ENCODE data around the gene TEAD4. TPM values are rescaled to one million over a fixed set of nuclear protein-coding genes. Genes with fewer than 3 reads are reported as not detected.

Gene TEAD4
- total RNA-seq, 1 experiment from 2014 or later, result 43.2 TPM

GRCh38 chr12:2960390-2960956 lies 1.3 kb downstream of the TEAD4 start:
- ChIA-PET RAD21 (ENCODE audit: low non-redundant PET in 1 of 2, low total read pairs in 2 of 2, uncharacterized antibody in 2 of 2, unreplicated experiment in 2 of 2) (interaction anchor here in 1 of 2 experiments (0.7 kb wide), 1 partner anchor 57 kb away, joined by 3 read pairs; no protein-coding TSS in a partner anchor), CTCF (no interaction called here), POLR2A (no interaction called here)
- ATAC-seq (no peak), DNase-seq (ENCODE audit: low read depth, low spot score) (no peak)
- Histone ChIP-seq H3K4me3 (replicated peaks in 1 of 2; ENCODE audit: low read depth in 1 of 2, low read length in 2 of 2) (peak overlapping the region; percentile 67 to 85), H3K27me3 (ENCODE audit: insufficient read depth, low read length) (no peaks in the 10 kb centered on the region), H3K36me3 (ENCODE audit: control insufficient read depth in 1 of 2, insufficient read depth in 2 of 2, low read length in 2 of 2) (0 out of 4 replicates have a peak, but pooled peaks cover 0 to 3% of the 10 kb centered on the region in 2 experiments), H3K4me2 (ENCODE audit: low read length) (peak overlapping the region; percentile 98), H2AFZ (ENCODE audit: low read depth, low read length, poor library complexity, severe bottlenecking) (no peak overlapping the region), H4K20me1 (ENCODE audit: insufficient read depth) (no peaks in the 10 kb centered on the region), H3K27ac (ENCODE audit: low read depth, low read length) (peak overlapping the region; percentile 97), H3K79me2 (ENCODE audit: insufficient read depth, low read length) (peaks cover 53% of the 10 kb centered on the region), H3K4me1 (ENCODE audit: control insufficient read depth in 1 of 2, insufficient read depth in 2 of 2, low read length in 2 of 2) (peaks cover 24 to 32% of the 10 kb centered on the region in 2 experiments), H3K9me3 (ENCODE audit: control insufficient read depth in 1 of 2, insufficient read depth in 1 of 2, low read depth in 1 of 2, low read length in 2 of 2) (no peaks in the 10 kb centered on the region), H3K9me2 (ENCODE audit: insufficient read depth) (no peaks in the 10 kb centered on the region), H3K9ac (ENCODE audit: low read length) (peak overlapping the region; percentile 88)
- intact Hi-C loops (cut with micrococcal nuclease), result no loop called here
- TF ChIP-seq TCF7L2 (IDR thresholded peaks at IDR 0.05; ENCODE audit: borderline replicate concordance, extremely low read depth, insufficient read depth, insufficient read length) (no peak), EZH2phosphoT487 (IDR thresholded peaks at IDR 0.05; ENCODE audit: borderline replicate concordance) (no peak), EZH2 (IDR thresholded peaks at IDR 0.05) (no peak), POLR2A (IDR thresholded peaks at IDR 0.05; ENCODE audit: borderline replicate concordance, extremely low read depth, insufficient read depth, insufficient read length) (no peak), ZFX (IDR thresholded peaks at IDR 0.05) (no peak), POLR2AphosphoS5 (IDR thresholded peaks at IDR 0.05; ENCODE audit: low read depth, low read length) (no peak), YY1 (IDR thresholded peaks at IDR 0.05; ENCODE audit: extremely low read depth, insufficient replicate concordance, low read depth, low read length) (no peak), MAX (IDR thresholded peaks at IDR 0.05) (no peak), SP1 (IDR thresholded peaks at IDR 0.05; ENCODE audit: low read depth) (no peak), CBX3 (IDR thresholded peaks at IDR 0.05; ENCODE audit: low read depth) (no peak), SIN3A (IDR thresholded peaks at IDR 0.05; ENCODE audit: low read depth) (no peak), REST (IDR thresholded peaks at IDR 0.05; ENCODE audit: low read depth) (no peak), ATF3 (IDR thresholded peaks at IDR 0.05) (no peak), CTCF (IDR thresholded peaks at IDR 0.05 in 2 of 3, conservative IDR thresholded peaks at IDR 0.05 in 1 of 3; ENCODE audit: borderline replicate concordance in 1 of 3, insufficient read depth in 1 of 3, low read depth in 2 of 3, low read length in 2 of 3) (no peak)
- no TSS peak for BruUV-seq (replicated peaks)
